Activated CD8-positive, alpha-beta memory T cell treated with anti-CD3 and anti-CD28 coated beads, Interleukin-2, amount 50 U/mL, for 24 hours (primary cell): ENCODE measurements around the gene OR5D18.
"Not testable (repeated sequence)": the region's sequence is repeated elsewhere in the genome, so short reads cannot be mapped to it uniquely, and the experiment has no call there.

Experiments
- DNase-seq: peaks from one replicate; pipeline ENCODE4 v3.0.0-alpha.2; 2020; ENCODE audit errors: extremely low read depth

Gene OR5D18

GRCh38 chr11:55819330-55819729 is at the start of gene OR5D18:
OR5D18 (plus strand) TSS chr11:55819630; CDS start chr11:55819630, 0 bp downstream.
- DNase-seq: no peak

- no peak for DNase-seq
These were observed 46.3 kb upstream of the OR5D18 start, which contains the start of gene OR5D13 for GRCh38 chr11:55773138-55773537. OR5D13 (plus strand) TSS chr11:55773438; CDS start chr11:55773438, 0 bp downstream.

GRCh38 chr11:55791606-55792005 is 27.8 kb upstream of the OR5D18 start:
- DNase-seq: no peak

GRCh38 chr11:55793321-55793720 is 26.1 kb upstream of the OR5D18 start:
- no peak for DNase-seq

- no peak for DNase-seq
These were observed 24.2 kb upstream of the OR5D18 start, which contains the start of gene OR5D14 for GRCh38 chr11:55795256-55795655. OR5D14 (plus strand) TSS chr11:55795556; CDS start chr11:55795556, 0 bp downstream.

- DNase-seq: no peak
These were observed 13.2 kb upstream of the OR5D18 start for GRCh38 chr11:55806248-55806647.

GRCh38 chr11:55811067-55811466 is 8.4 kb upstream of the OR5D18 start, which contains the start of gene OR5L1:
OR5L1 (plus strand) TSS chr11:55811367; CDS start chr11:55811467, 100 bp downstream.
- DNase-seq: no peak

GRCh38 chr11:55826919-55827318 is 7.5 kb downstream of the OR5D18 start, which contains the start of gene OR5L2:
OR5L2 (plus strand) TSS chr11:55827219; CDS start chr11:55827219, 0 bp downstream.
- DNase-seq: no peak

GRCh38 chr11:55838452-55838851 is 19.0 kb downstream of the OR5D18 start, which contains the start of gene OR5D16:
OR5D16 (plus strand) TSS chr11:55838752; CDS start chr11:55838752, 0 bp downstream.
- no peak for DNase-seq

- DNase-seq: no peak
These were observed 28.0 kb downstream of the OR5D18 start for GRCh38 chr11:55847453-55847852.

- no peak for DNase-seq
These were observed 29.6 kb downstream of the OR5D18 start for GRCh38 chr11:55849037-55849436.

- no peak for DNase-seq
These were observed 32.7 kb downstream of the OR5D18 start for GRCh38 chr11:55852141-55852540.

- DNase-seq: no peak
These were observed 35.3 kb downstream of the OR5D18 start for GRCh38 chr11:55854704-55855103.

GRCh38 chr11:55867354-55867753 is 47.9 kb downstream of the OR5D18 start:
- not testable (repeated sequence) for DNase-seq
